Brain microvascular endothelial cell (primary cell): ENCODE results near the gene CARD14.

ENCODE experiments used
- DNase-seq: peaks from one replicate; pipeline ENCODE4 v3.0.0-alpha.2; 2020
- H3K27ac ChIP-seq: fragments of 250-450 bp; sonication (Bioruptor Pico); 2 replicates; pipeline ENCODE4 v1.5.1; 2020; ENCODE audit warnings: mild to moderate bottlenecking, moderate library complexity
- H3K27me3 ChIP-seq: fragments of 250-450 bp; sonication (Bioruptor Pico); replicated peaks from 2 replicates; pipeline ENCODE4 v1.5.1; 2020; ENCODE audit warnings: mild to moderate bottlenecking
- H3K36me3 ChIP-seq: fragments of 250-450 bp; sonication (Bioruptor Pico); replicated peaks from 2 replicates; pipeline ENCODE4 v1.5.1; 2020; ENCODE audit warnings: mild to moderate bottlenecking
- H3K4me3 ChIP-seq: 2 replicates; pipeline ENCODE4 v1.5.1; 2011; ENCODE audit warnings: low read depth, mild to moderate bottlenecking, control low read depth, low read length, moderate library complexity
- in situ Hi-C: cut with HindIII; loops from 2 replicates; pipeline ENCODE4 v1.10.0; 2017; ENCODE audit warnings: low sequenced_read_pairs, low pct_ligation_motif_present
- TF ChIP-seq, protein P1 (sequence below): IDR thresholded peaks from 2 replicates; pipeline ENCODE4 v1.5.1; 2011; ENCODE audit warnings: low read depth, mild to moderate bottlenecking, moderate library complexity, low read length, control low read depth, inconsistent platforms; ENCODE audit errors: missing control alignments

The CARD14 gene

GRCh38 chr17:80218391-80218790, 48.6 kb downstream of the CARD14 start:
- Histone ChIP-seq H3K4me3 (no peak overlapping the region), H3K36me3 (no peaks in the 10 kb centered on the region), H3K27me3 (no peaks in the 10 kb centered on the region), H3K27ac (no peak overlapping the region)
- TF ChIP-seq, protein P1, sequence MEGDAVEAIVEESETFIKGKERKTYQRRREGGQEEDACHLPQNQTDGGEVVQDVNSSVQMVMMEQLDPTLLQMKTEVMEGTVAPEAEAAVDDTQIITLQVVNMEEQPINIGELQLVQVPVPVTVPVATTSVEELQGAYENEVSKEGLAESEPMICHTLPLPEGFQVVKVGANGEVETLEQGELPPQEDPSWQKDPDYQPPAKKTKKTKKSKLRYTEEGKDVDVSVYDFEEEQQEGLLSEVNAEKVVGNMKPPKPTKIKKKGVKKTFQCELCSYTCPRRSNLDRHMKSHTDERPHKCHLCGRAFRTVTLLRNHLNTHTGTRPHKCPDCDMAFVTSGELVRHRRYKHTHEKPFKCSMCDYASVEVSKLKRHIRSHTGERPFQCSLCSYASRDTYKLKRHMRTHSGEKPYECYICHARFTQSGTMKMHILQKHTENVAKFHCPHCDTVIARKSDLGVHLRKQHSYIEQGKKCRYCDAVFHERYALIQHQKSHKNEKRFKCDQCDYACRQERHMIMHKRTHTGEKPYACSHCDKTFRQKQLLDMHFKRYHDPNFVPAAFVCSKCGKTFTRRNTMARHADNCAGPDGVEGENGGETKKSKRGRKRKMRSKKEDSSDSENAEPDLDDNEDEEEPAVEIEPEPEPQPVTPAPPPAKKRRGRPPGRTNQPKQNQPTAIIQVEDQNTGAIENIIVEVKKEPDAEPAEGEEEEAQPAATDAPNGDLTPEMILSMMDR: no peak
- DNase-seq: no peak
- in situ Hi-C loops: no loop called here

GRCh38 chr17:80219013-80219762, 49.4 kb downstream of the CARD14 start:
- no peaks in the 10 kb centered on the region for H3K27me3 ChIP-seq
- H3K36me3 ChIP-seq: no peaks in the 10 kb centered on the region
- peak overlapping the region; percentile 61 for H3K4me3 ChIP-seq
- TF ChIP-seq, protein P1: no peak
- in situ Hi-C loops: no loop called here
- DNase-seq: peak; percentile 64
- no peak overlapping the region for H3K27ac ChIP-seq

GRCh38 chr17:80219763-80220053, 49.9 kb downstream of the CARD14 start:
- TF ChIP-seq, protein P1: no peak
- DNase-seq: no peak
- in situ Hi-C loops: no loop called here
- Histone ChIP-seq H3K27me3 (no peaks in the 10 kb centered on the region), H3K36me3 (no peaks in the 10 kb centered on the region), H3K27ac (no peak overlapping the region), H3K4me3 (peak overlapping the region; percentile 61)

DNA sequence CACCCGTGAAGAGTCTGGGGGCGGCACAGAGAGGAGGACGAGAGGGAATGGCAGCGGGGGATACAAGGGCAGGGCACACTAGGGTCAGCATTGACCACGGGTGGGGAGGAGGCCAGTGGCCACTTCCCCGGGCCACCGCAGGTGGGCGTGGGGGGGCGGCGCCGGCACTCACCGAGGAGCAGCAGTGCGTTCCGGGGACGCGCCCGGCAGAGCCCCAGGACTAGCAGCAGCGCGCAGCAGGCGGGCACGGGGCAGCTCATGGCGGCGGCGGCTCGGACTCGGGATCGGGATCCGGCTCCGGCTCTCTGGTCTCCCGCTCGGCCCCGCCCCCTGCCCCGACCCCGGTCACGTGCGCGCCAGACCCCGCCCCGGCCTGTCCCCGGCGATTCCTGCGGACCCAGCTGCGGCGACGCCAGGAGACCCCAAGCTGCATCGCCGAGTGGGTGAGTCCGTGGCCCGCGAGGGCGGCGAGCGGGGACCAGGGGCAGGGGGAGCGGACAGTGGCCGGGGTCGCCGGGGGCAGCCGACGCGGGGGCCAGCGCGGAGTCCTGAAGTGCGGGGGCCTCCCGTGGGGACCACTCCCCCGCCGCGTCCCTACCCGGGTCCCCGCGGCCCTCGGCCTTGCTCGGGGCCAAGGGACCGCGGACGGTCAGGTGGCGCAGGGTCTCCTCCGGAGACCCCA, 50.4 kb downstream of the CARD14 start, which contains the start of the genes SGSH and SLC26A11:
SGSH (minus strand) TSS at position 280 of the 682 bp plus-strand sequence; CDS start at position 260, 20 bp downstream.
SLC26A11 (plus strand) TSS at position 374 of the 682 bp plus-strand sequence. CDS start 1,134 bp downstream, outside the sequence.
- Histone ChIP-seq H3K27ac (no peak within 1 kb of the TSS), H3K36me3 (no peaks in the 10 kb centered on the region), H3K4me3 (peak within 1 kb of the TSS; percentile 61), H3K27me3 (no peaks in the 10 kb centered on the region)
- TF ChIP-seq, protein P1: no peak
- peak; percentile 40 for DNase-seq
- in situ Hi-C loops: no loop called here

DNA sequence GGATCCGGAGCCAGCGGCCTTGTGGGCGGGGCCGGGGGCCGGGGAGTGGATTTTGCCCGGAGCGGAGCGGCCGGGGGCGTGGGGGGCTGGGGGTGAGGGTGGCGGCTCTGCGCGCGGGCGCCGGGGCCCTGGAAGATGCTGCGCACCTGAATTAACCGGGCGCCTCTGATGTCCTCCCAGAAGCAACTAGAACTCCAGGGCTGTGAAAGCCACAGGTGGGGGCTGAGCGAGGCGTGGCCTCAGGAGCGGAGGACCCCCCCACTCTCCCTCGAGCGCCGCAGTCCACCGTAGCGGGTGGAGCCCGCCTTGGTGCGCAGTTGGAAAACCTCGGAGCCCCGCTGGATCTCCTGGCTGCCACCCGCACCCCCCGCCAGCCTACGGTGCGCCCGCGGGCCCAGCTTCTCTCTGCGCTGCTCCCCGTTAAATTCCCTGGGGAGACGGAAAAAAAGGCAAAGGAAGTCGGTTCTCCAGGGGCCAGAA, 50.9 kb downstream of the CARD14 start:
- no peak overlapping the region for H3K27ac ChIP-seq
- H3K27me3 ChIP-seq: no peaks in the 10 kb centered on the region
- TF ChIP-seq, protein P1: no peak
- peak overlapping the region; percentile 61 for H3K4me3 ChIP-seq
- H3K36me3 ChIP-seq: no peaks in the 10 kb centered on the region
- DNase-seq: no peak
- in situ Hi-C loops: no loop called here
